ENCODE data around the gene APMAP.
A peak's percentile ranks its signal among the peaks of the same experiment; 100 is the strongest.

Gene APMAP, protein sequence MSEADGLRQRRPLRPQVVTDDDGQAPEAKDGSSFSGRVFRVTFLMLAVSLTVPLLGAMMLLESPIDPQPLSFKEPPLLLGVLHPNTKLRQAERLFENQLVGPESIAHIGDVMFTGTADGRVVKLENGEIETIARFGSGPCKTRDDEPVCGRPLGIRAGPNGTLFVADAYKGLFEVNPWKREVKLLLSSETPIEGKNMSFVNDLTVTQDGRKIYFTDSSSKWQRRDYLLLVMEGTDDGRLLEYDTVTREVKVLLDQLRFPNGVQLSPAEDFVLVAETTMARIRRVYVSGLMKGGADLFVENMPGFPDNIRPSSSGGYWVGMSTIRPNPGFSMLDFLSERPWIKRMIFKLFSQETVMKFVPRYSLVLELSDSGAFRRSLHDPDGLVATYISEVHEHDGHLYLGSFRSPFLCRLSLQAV

GRCh38 chr20:24992487-24993205 lies at the start of gene APMAP:
TSS of gene APMAP (minus strand) at chr20:24992751. CDS start at chr20:24992688, 63 bp downstream.
- DNase-seq (ENCODE audit: low spot score) = peak; percentile 95

- no peak for DNase-seq (ENCODE audit: low spot score)
Observed at GRCh38 chr20:25041813-25042530, 49.4 kb upstream of the APMAP start.

DNA sequence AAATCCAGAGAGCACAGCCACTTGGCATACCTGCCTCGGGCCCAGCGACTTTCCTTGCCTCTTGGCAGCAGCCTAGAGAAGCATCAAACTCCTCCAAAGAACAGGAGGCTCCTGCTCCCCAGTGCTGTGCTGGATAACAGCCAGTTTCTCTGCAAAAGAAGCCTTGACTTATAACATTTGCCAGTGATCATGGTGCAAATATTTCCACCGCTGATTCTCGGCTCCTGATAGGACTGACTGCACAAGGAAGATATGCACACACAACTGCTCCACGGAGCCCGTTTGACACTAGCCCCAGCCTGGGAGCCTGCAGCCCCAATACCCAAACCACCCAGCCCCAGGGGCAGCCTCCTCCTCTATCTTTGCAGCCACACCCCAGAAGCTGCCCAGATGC lies 47.9 kb upstream of the APMAP start:
- no peak for DNase-seq (ENCODE audit: low spot score)

- peak; percentile 84 for DNase-seq (ENCODE audit: low spot score)
Observed at GRCh38 chr20:25039697-25040437, 47.3 kb upstream of the APMAP start.

DNA sequence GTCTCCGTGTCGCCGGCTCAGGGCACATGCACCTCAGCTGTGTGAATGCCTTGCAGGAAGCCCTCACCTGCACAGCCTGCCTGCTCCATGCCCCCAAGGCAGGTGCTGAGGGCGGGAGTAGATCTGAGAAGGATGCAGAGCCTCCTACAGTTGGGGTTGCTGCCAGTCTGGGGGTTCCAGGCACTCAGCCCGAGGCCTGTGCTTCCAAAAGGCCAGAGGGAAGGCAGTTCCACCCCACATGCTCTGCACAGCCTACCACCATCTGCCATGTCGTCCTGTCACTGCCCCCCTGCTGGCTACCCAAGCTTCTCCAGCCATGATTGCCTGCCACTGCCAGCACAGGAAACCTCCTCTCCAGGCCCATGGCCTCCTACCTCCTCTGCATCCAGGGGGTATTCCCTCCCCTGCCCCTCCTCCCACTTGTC lies 46.1 kb upstream of the APMAP start:
- DNase-seq (ENCODE audit: low spot score) = no peak

GRCh38 chr20:25038103-25038410 lies 45.5 kb upstream of the APMAP start:
- DNase-seq (ENCODE audit: low spot score) = no peak

DNA sequence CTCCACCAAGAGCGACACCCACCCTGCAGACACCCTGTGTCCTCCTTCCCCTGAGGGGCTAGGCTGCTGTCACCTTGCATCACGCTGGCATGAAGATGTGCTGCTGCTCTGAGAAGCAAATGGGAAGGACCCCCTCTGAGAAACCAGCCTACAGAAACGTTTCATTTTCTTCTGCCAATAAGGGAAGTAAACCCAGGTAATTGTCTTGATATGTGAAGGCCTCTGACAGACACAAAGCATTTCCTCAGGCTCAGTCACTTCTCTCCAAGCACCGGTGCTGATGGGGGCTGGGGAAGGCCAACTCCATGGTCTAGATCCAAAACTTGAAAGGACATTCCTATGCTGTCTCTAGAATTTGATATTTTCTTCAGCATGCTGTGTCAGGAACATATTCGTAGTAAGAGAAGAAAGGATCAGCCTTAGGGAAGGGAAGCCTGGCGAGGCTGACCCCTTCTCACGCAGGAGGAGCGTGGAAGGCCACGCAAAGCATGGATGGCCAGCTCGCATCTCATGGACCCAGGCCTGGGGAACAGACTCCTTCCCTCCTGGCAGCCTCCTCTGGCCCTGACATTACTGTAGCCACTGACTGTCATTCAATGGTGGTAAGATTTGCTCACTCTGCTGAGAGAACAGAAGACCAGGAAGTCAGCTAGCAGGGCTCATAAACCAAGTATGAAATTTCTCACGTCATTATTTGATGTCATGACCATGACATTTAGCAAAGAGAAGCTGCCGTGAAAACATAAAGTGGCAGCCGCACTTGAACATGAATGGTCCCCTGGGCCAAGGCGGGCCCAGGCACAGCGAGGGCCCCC lies 44.9 kb upstream of the APMAP start:
- DNase-seq (ENCODE audit: low spot score) = no peak

GRCh38 chr20:25036331-25036936 lies 43.9 kb upstream of the APMAP start:
- no peak for DNase-seq (ENCODE audit: low spot score)

DNA sequence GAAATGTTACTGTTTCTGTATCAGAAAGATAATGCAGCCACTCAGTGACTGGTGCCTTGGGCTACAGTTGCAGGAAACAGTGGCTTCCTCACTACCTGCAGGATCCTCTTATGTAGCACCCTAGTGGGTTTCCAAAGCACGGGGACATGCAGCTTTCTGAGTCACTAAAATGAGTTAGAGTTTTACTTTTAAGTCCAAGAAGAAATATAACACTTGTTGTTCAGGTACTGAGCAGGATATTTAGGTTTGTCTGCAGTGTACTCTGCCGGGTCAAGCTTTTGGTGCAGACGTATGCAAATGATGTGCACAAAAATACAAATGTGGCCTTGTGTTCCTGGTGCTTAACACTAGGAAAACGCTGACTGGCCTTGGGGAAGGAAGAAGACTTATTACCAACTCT lies 43.4 kb upstream of the APMAP start:
- DNase-seq (ENCODE audit: low spot score) = no peak

DNA sequence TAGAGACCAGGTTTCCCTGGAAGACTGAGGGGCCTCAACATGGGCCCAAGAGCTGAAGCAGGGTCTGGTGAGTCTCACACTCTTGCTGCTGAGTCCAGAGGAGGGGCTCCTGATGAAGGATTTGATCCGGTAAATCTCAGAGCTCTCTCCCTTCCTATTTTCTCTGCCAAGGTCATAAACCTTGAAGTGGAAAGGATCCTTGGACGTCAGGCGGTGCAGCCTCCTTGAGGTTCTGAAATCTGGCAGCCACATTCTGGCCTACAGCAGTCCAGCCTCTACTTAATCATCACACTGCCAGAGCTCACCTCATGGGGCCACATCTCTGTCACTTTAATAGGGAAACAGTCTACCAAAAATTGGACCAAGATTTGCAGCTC lies 41.4 kb upstream of the APMAP start:
- no peak for DNase-seq (ENCODE audit: low spot score)

DNA sequence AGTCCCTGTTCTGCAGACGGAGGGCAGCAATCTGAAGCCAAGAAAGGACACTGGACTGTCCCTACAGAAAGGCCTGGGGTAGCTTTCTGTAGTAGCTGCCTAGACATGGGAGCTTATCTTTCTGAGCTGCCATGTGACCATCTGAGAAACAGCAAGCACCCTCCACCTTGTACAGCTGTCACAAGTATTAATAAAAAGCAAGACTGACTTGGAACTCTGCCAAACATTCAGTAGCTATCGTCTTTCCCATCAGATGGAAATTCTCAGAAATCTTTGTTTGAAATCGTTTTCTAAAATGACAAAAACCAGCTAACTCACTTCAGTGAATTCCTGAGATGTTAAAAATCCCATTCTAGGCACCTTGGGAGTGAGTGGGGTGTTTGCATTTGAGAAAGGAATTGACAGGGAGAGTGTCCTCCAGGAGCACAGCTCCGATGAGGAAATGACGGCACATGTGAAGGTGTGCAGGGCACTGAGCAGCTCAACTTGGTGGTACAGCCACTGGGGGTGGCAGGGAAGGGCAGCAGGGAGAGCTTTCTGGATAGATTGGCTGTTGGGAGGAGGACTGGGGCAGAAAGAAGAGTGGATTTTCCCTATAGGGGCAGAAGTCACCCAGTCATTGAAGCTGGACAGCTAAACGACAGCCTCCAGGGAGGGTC lies 40.8 kb upstream of the APMAP start:
- DNase-seq (ENCODE audit: low spot score) = no peak

- DNase-seq (ENCODE audit: low spot score) = peak; percentile 99
Observed at GRCh38 chr20:25032478-25033264, 40.1 kb upstream of the APMAP start.

DNA sequence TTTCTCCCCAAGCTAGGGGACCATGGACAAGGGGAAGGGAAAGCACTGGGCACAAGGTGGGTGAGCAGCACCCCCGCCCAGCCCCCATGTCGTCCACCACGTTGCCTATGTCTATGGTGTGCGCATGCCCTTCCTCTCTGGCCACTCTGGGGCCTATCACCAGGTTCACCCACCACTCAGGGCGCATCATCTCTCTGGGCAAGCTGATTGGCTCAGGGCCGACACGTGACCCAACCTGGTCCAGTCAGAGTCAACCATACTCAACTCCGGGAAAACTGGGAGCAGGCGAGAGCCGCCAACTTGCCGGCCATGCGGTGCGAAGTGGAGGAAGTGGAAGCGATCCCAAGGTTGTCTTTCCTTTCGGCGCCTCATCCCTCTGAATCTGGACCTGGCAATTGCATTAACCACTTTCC lies 39.5 kb upstream of the APMAP start:
- peak; percentile 71 for DNase-seq (ENCODE audit: low spot score)

DNA sequence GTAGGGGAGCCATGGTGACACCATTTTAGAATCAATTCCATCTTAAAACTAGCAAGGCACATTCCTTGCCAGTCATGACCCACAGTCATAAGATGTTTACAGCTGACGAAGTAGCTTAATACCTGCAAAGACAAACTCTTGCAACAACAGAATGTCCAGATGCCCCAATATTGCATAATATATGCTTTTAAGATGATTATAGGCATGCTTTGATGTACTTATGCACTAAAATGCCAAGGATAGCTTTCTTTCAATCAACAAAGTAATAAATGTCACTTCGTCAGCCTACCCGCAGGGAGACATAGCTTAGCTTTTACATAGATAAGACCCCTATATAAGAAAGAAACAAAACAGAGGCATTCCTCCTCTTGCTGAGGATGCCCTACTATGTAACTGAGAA lies 38.7 kb upstream of the APMAP start:
- no peak for DNase-seq (ENCODE audit: low spot score)

DNA sequence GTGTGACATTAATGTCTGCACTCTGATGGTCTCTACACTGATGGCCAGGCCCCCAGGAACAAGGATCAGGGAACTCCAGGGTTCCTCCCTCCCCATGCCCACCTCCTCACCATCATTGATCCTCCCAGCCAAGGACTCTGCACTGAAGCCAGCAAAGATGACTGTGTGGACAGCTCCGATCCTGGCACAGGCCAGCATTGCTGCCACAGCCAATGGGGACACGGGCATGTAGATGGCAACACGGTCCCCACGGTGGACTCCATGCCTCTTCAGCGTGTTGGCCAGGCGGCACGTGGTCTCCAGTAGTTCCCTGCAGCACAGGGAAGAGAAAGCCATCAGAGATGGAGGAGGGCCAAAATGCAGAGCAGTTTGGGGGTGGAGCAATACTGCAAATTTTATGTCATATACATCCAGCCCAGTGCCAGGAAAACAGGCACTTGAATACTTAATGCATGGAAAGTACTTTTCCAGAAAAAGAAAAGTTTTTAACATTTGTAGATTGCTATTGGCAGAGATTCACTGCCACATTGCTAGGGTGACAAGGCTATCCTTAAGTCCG lies 38.2 kb upstream of the APMAP start:
- no peak for DNase-seq (ENCODE audit: low spot score)

DNA sequence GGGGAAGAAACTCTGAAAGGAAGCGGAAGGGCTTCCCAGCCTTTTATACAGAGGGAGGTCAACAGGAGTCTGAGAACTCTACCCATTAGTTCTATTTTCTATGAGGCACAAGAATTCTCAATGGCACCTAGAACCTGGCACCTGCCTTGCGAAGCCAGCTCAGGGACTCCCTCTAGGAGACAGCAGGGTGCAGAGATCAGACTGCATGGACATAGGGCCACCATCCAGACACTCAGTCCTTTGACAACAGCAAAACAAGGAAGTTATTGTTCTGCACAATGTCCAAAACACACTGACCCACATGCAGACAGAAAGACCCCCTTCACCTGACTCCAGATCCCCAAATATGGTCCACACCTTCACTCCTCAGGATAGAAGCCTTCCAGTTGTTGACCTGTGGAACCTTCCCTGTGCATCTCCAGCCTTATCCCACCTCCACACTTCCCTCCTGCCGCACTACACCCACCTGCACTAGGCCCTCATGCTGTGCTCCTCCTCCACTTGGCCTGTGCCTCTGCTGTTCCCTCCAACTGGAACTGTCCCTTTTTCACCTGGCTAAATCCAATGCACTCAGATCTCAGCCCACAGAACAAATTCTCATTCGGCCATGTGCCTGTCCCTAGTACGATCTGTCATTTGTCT lies 37.6 kb upstream of the APMAP start:
- no peak for DNase-seq (ENCODE audit: low spot score)

DNA sequence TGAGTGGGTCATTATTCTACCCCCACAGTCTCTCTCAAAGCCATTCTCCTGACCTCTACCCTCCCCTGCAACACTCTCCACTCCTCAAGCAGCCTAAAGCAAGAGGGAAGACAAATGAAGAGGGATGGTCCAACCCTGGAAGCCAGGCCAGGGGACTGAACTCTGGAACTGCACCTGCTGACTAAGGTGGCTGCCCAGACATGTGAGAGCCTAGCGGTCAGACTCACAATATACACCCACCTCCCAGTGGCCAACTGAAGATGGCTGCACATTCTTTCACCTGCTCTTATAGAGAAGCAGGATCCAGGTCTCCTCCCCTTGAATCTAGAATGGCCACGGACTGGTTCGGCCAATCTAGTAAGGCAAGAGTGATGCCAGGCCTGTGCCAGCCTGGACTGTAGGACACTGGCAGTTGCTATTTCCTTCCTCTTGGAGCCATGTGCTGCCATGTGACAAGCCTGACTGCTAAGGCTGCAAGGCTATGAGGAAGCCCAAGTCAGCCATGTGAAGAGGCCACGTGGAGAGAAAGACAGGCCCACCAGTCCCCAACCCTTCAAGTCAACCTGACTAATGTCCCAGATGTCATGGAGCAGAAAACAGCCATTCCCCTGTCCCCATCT lies 33.5 kb upstream of the APMAP start:
- no peak for DNase-seq (ENCODE audit: low spot score)
